ACHN (cell line): Measurements from ENCODE around the gene PLCG1.

Source experiments
- DNase-seq: peaks from one replicate; pipeline ENCODE4 v3.0.0-alpha.2; 2015
- in situ Hi-C: cut with HindIII; loops from 2 replicates; pipeline ENCODE4 v1.10.0; 2017; ENCODE audit warnings: low sequenced_read_pairs, low pct_ligation_motif_present, low pct_unique_long_range_greater_than_20kb

Gene PLCG1

GRCh38 chr20:41158082-41158625 is 20.8 kb downstream of the PLCG1 start:
- in situ Hi-C loops: no loop called here
- DNase-seq: no peak

GRCh38 chr20:41159547-41159946 is 22.2 kb downstream of the PLCG1 start:
- in situ Hi-C loops: no loop called here
- no peak for DNase-seq

- in situ Hi-C loops: no loop called here
Measured at GRCh38 chr20:41160686-41161085, 23.3 kb downstream of the PLCG1 start.

GRCh38 chr20:41161886-41162285 is 24.5 kb downstream of the PLCG1 start:
- in situ Hi-C loops: no loop called here
- DNase-seq: no peak

More at GRCh38 chr20:41160686-41161085, 23.3 kb downstream of the PLCG1 start:
- no peak for DNase-seq

GRCh38 chr20:41162396-41162795 is 25.1 kb downstream of the PLCG1 start:
- DNase-seq: no peak
- in situ Hi-C loops: no loop called here

- DNase-seq: no peak
- in situ Hi-C loops: no loop called here
Measured at GRCh38 chr20:41163821-41164220, 26.5 kb downstream of the PLCG1 start.

GRCh38 chr20:41165001-41165882 is 27.9 kb downstream of the PLCG1 start:
- DNase-seq: no peak
- in situ Hi-C loops: no loop called here

GRCh38 chr20:41166201-41167117 is 29.1 kb downstream of the PLCG1 start:
- in situ Hi-C loops: no loop called here
- no peak for DNase-seq

- in situ Hi-C loops: no loop called here
- DNase-seq: no peak
Measured at GRCh38 chr20:41167118-41167470, 29.8 kb downstream of the PLCG1 start.

GRCh38 chr20:41167481-41168253 is 30.3 kb downstream of the PLCG1 start:
- no peak for DNase-seq
- in situ Hi-C loops: no loop called here

GRCh38 chr20:41168281-41169161 is 31.2 kb downstream of the PLCG1 start:
- in situ Hi-C loops: no loop called here
- no peak for DNase-seq

GRCh38 chr20:41169162-41169690 is 31.9 kb downstream of the PLCG1 start:
- in situ Hi-C loops: no loop called here
- DNase-seq: no peak

- no peak for DNase-seq
- in situ Hi-C loops: no loop called here
Measured at GRCh38 chr20:41169791-41170351, 32.5 kb downstream of the PLCG1 start.

- in situ Hi-C loops: no loop called here
- no peak for DNase-seq
Measured at GRCh38 chr20:41170386-41171105, 33.2 kb downstream of the PLCG1 start.

- DNase-seq: no peak
- in situ Hi-C loops: no loop called here
Measured at GRCh38 chr20:41171736-41172295, 34.5 kb downstream of the PLCG1 start.
